ENCODE measurements around the gene RGP1.

The RGP1 gene

GRCh38 chr9:35781066-35781465, 32.0 kb downstream of the RGP1 start:
- Mint-ChIP-seq H3K4me1 (peaks cover 20% of the 10 kb centered on the region), H3K27ac (no peak overlapping the region), H3K4me3 (no peak overlapping the region), H3K27me3 (ENCODE audit: low read depth, poor library complexity) (peaks cover 5% of the 10 kb centered on the region), H3K9me3 (peaks cover 5% of the 10 kb centered on the region), H3K36me3 (ENCODE audit: low read depth) (peaks cover 26% of the 10 kb centered on the region)
- DNase-seq = no peak
- TF ChIP-seq, protein P1, sequence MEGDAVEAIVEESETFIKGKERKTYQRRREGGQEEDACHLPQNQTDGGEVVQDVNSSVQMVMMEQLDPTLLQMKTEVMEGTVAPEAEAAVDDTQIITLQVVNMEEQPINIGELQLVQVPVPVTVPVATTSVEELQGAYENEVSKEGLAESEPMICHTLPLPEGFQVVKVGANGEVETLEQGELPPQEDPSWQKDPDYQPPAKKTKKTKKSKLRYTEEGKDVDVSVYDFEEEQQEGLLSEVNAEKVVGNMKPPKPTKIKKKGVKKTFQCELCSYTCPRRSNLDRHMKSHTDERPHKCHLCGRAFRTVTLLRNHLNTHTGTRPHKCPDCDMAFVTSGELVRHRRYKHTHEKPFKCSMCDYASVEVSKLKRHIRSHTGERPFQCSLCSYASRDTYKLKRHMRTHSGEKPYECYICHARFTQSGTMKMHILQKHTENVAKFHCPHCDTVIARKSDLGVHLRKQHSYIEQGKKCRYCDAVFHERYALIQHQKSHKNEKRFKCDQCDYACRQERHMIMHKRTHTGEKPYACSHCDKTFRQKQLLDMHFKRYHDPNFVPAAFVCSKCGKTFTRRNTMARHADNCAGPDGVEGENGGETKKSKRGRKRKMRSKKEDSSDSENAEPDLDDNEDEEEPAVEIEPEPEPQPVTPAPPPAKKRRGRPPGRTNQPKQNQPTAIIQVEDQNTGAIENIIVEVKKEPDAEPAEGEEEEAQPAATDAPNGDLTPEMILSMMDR (IDR thresholded peaks at IDR 0.05) = no peak

- H3K36me3 Mint-ChIP-seq (ENCODE audit: low read depth) = peaks cover 40% of the 10 kb centered on the region
- peaks cover 5% of the 10 kb centered on the region for H3K27me3 Mint-ChIP-seq (ENCODE audit: low read depth, poor library complexity)
- H3K27ac Mint-ChIP-seq = no peak overlapping the region
- no peak for DNase-seq
- peaks cover 5% of the 10 kb centered on the region for H3K9me3 Mint-ChIP-seq
- peaks cover 9% of the 10 kb centered on the region for H3K4me1 Mint-ChIP-seq
- TF ChIP-seq, protein P1 (IDR thresholded peaks at IDR 0.05) = no peak
- H3K4me3 Mint-ChIP-seq = no peak overlapping the region
Observed at GRCh38 chr9:35783418-35783817, 34.3 kb downstream of the RGP1 start.

GRCh38 chr9:35789541-35789940, 40.5 kb downstream of the RGP1 start:
- Mint-ChIP-seq H3K4me3 (no peak overlapping the region), H3K36me3 (ENCODE audit: low read depth) (peaks cover 19% of the 10 kb centered on the region), H3K4me1 (peaks cover 31% of the 10 kb centered on the region), H3K27me3 (ENCODE audit: low read depth, poor library complexity) (peaks cover 4% of the 10 kb centered on the region), H3K9me3 (no peaks in the 10 kb centered on the region), H3K27ac (no peak overlapping the region)
- TF ChIP-seq, protein P1 (IDR thresholded peaks at IDR 0.05) = no peak
- no peak for DNase-seq

GRCh38 chr9:35790025-35790384, 40.9 kb downstream of the RGP1 start:
- H3K27me3 Mint-ChIP-seq (ENCODE audit: low read depth, poor library complexity) = peaks cover 4% of the 10 kb centered on the region
- peaks cover 19% of the 10 kb centered on the region for H3K36me3 Mint-ChIP-seq (ENCODE audit: low read depth)
- DNase-seq = no peak
- H3K9me3 Mint-ChIP-seq = no peaks in the 10 kb centered on the region
- no peak overlapping the region for H3K4me3 Mint-ChIP-seq
- H3K27ac Mint-ChIP-seq = no peak overlapping the region
- TF ChIP-seq, protein P1 (IDR thresholded peaks at IDR 0.05) = no peak
- H3K4me1 Mint-ChIP-seq = peaks cover 34% of the 10 kb centered on the region

GRCh38 chr9:35790385-35791296, 41.6 kb downstream of the RGP1 start:
- Mint-ChIP-seq H3K4me1 (peaks cover 39% of the 10 kb centered on the region), H3K36me3 (ENCODE audit: low read depth) (peaks cover 18% of the 10 kb centered on the region), H3K27ac (peak overlapping the region; percentile 62), H3K4me3 (peak overlapping the region; percentile 77), H3K27me3 (ENCODE audit: low read depth, poor library complexity) (peaks cover 4% of the 10 kb centered on the region), H3K9me3 (no peaks in the 10 kb centered on the region)
- TF ChIP-seq, protein P1 (IDR thresholded peaks at IDR 0.05) = peak; percentile 69
- peak; percentile 70 for DNase-seq

Data from nephron progenitor cell (in vitro differentiated cells).